ENCODE measurements around the gene MLH3. TPM values are rescaled to one million over a fixed set of nuclear protein-coding genes. Genes with fewer than 3 reads are reported as not detected.

MLH3 gene
- polyA plus RNA-seq, 3 donors, result 3.4 to 6.3 (median 5.1) TPM

DNA sequence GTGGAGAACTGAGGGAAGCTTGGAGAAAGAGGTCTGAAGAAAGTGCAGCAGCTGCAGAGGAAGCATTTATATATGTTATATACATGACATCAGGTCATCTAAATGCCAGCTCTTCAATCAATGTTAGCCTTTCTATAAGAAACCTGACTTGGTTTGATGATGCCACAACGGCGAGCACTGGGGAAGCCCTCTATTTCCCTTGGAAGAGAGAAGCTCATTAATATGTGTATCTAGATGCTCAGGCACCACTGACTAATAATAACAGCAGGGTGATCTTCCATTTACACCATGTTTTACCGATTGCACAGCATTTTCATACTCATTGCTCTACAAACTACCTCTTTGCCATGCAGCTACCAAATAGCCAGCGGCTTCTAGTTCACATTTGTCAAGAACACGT, 11.7 kb upstream of the MLH3 start:
- Histone ChIP-seq H4K20me1 (ENCODE audit: insufficient read depth, low read length) (no peaks in the 10 kb centered on the region), H3K4me1 (ENCODE audit: control insufficient read depth in 1 of 2, insufficient read depth in 2 of 2, low read length in 2 of 2) (peaks cover 9 to 26% of the 10 kb centered on the region in 2 donors), H2AFZ (ENCODE audit: insufficient read depth, low read depth, low read length, poor library complexity, severe bottlenecking) (peak overlapping the region; percentile 86), H3K27ac (ENCODE audit: low read depth in 1 of 2, low read length in 2 of 2) (peak overlapping the region in 1 of 2 donors; percentile 76), H3K36me3 (replicated peaks in 1 of 2; ENCODE audit: control insufficient read depth in 1 of 2, insufficient read depth in 2 of 2, low read length in 2 of 2) (no peaks in the 10 kb centered on the region), H3K4me3 (replicated peaks in 1 of 3; ENCODE audit: low read depth in 2 of 3, low read length in 3 of 3) (peak overlapping the region; percentile 75 to 84 (median 84)), H3K27me3 (ENCODE audit: control insufficient read depth in 2 of 2, insufficient read depth in 2 of 2, low read length in 2 of 2) (no peaks in the 10 kb centered on the region), H3K9me3 (replicated peaks in 1 of 2; ENCODE audit: control insufficient read depth in 1 of 2, insufficient read depth in 1 of 2, low read length in 2 of 2) (no peaks in the 10 kb centered on the region), H3K4me2 (replicated peaks; ENCODE audit: extremely low read depth, low read length, poor library complexity, severe bottlenecking) (peak overlapping the region; percentile 81), H3K9ac (ENCODE audit: insufficient read depth, low read length, poor library complexity, severe bottlenecking) (no peak overlapping the region), H3K79me2 (ENCODE audit: insufficient read depth, low read length) (peaks cover 21% of the 10 kb centered on the region)
- Mint-ChIP-seq H3K36me3 (peaks cover 14% of the 10 kb centered on the region in 2 donors), H3K27me3 (ENCODE audit: low read depth in 3 of 3) (no peaks in the 10 kb centered on the region), H3K4me1 (peaks cover 16% of the 10 kb centered on the region), H3K9me3 (peaks cover 0 to 5% (median 0%) of the 10 kb centered on the region in 7 donors), H3K4me3 (peak overlapping the region; percentile 99), H3K27ac (peak overlapping the region in 2 of 7 donors; percentile 95 to 96)
- intact Hi-C loops (cut with micrococcal nuclease), result loop anchor here (10.0 kb wide), 2 partner anchors 58 to 118 kb away; partner anchors contain the start of gene EIF2B2 (in 1 of the 2)
- WGBS (ENCODE audit: insufficient coverage), result 15% methylated on average over 3 of the region's 5 CpGs
- TF ChIP-seq, protein P1, sequence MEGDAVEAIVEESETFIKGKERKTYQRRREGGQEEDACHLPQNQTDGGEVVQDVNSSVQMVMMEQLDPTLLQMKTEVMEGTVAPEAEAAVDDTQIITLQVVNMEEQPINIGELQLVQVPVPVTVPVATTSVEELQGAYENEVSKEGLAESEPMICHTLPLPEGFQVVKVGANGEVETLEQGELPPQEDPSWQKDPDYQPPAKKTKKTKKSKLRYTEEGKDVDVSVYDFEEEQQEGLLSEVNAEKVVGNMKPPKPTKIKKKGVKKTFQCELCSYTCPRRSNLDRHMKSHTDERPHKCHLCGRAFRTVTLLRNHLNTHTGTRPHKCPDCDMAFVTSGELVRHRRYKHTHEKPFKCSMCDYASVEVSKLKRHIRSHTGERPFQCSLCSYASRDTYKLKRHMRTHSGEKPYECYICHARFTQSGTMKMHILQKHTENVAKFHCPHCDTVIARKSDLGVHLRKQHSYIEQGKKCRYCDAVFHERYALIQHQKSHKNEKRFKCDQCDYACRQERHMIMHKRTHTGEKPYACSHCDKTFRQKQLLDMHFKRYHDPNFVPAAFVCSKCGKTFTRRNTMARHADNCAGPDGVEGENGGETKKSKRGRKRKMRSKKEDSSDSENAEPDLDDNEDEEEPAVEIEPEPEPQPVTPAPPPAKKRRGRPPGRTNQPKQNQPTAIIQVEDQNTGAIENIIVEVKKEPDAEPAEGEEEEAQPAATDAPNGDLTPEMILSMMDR (IDR thresholded peaks at IDR 0.05), result no peak
- no peak for DNase-seq

- H3K9me3 ChIP-seq (replicated peaks in 1 of 2; ENCODE audit: control insufficient read depth in 1 of 2, insufficient read depth in 1 of 2, low read length in 2 of 2), result no peaks in the 10 kb centered on the region
- H4K20me1 ChIP-seq (ENCODE audit: insufficient read depth, low read length), result no peaks in the 10 kb centered on the region
- Mint-ChIP-seq H3K9me3 (peaks cover 0 to 5% (median 0%) of the 10 kb centered on the region in 7 donors), H3K27me3 (ENCODE audit: low read depth in 3 of 3) (no peaks in the 10 kb centered on the region), H3K4me3 (no peak overlapping the region), H3K4me1 (peaks cover 16% of the 10 kb centered on the region), H3K36me3 (peaks cover 19 to 25% of the 10 kb centered on the region in 2 donors), H3K27ac (no peak overlapping the region)
- H3K4me3 ChIP-seq (replicated peaks in 1 of 3; ENCODE audit: low read depth in 2 of 3, low read length in 3 of 3), result no peak overlapping the region
- intact Hi-C loops (cut with micrococcal nuclease), result loop anchor here (10.0 kb wide), 2 partner anchors 56 to 116 kb away; partner anchors contain the start of gene EIF2B2 (in 1 of the 2)
- no peak overlapping the region for H3K4me2 ChIP-seq (replicated peaks; ENCODE audit: extremely low read depth, low read length, poor library complexity, severe bottlenecking)
- H3K4me1 ChIP-seq (ENCODE audit: control insufficient read depth in 1 of 2, insufficient read depth in 2 of 2, low read length in 2 of 2), result peaks cover 9 to 17% of the 10 kb centered on the region in 2 donors
- H3K9ac ChIP-seq (ENCODE audit: insufficient read depth, low read length, poor library complexity, severe bottlenecking), result no peak overlapping the region
- no peak overlapping the region for H2AFZ ChIP-seq (ENCODE audit: insufficient read depth, low read depth, low read length, poor library complexity, severe bottlenecking)
- TF ChIP-seq, protein P1 (IDR thresholded peaks at IDR 0.05), result no peak
- peaks cover 23% of the 10 kb centered on the region for H3K79me2 ChIP-seq (ENCODE audit: insufficient read depth, low read length)
- H3K27ac ChIP-seq (ENCODE audit: low read depth in 1 of 2, low read length in 2 of 2), result no peak overlapping the region
- no peaks in the 10 kb centered on the region for H3K27me3 ChIP-seq (ENCODE audit: control insufficient read depth in 2 of 2, insufficient read depth in 2 of 2, low read length in 2 of 2)
- no CpG with 5 or more reads among the region's 2 CpGs for WGBS (ENCODE audit: insufficient coverage)
- H3K36me3 ChIP-seq (replicated peaks in 1 of 2; ENCODE audit: control insufficient read depth in 1 of 2, insufficient read depth in 2 of 2, low read length in 2 of 2), result no peaks in the 10 kb centered on the region
- no peak for DNase-seq
Measured at GRCh38 chr14:75060420-75060819, 9.2 kb upstream of the MLH3 start.

Data from CD14-positive monocyte (primary cell).